H1 (cell line): Measurements from ENCODE around the gene ERLIN1. TPM values are rescaled to one million over a fixed set of nuclear protein-coding genes. Genes with fewer than 3 reads are reported as not detected.

ENCODE experiments used
- ATF2 ChIP-seq: IDR thresholded peaks from 2 replicates; pipeline ENCODE4 v1.6.1; 2012; ENCODE audit warnings: low read length, inconsistent platforms
- BACH1 ChIP-seq: IDR thresholded peaks from 2 replicates; pipeline ENCODE4 v1.6.1; 2012; ENCODE audit warnings: low read length, improper control_type of control experiment
- SRF ChIP-seq: IDR thresholded peaks from 2 replicates; pipeline ENCODE4 v1.6.1; 2011; ENCODE audit warnings: mild to moderate bottlenecking, low read depth, low read length, moderate library complexity
- TCF12 ChIP-seq: IDR thresholded peaks from 2 replicates; pipeline ENCODE4 v1.6.1; 2011; ENCODE audit warnings: low read depth, mild to moderate bottlenecking, low read length
- polyA plus RNA-seq, 7 experiments: library from polyadenylated mRNA; depleted of rRNA in 3 of 7; stranded (reverse) in 5 of 7; unstranded in 2 of 7; fragments of >200 nt in 5 of 7; fragments of 200-250 nt in 2 of 7; gene quantifications; 1 replicate in 5 of 7; 2 replicates in 1 of 7; 4 replicates in 1 of 7; pipeline versions ENCODE4 v1.2.1 to v1.2.3, GENCODE V29; 2011 to 2013; ENCODE audit warnings: missing spikeins in 2 of 7, mixed read lengths in 2 of 7
- total RNA-seq: library from RNA; stranded (reverse); fragmentation: NEBNext Ultra II Directional; extraction: Animal tissue kit (Norgen Biotek cat#: 25700); gene quantifications from 2 replicates; pipeline ENCODE4 v1.2.1, GENCODE V29; 2021

Gene ERLIN1
- total and polyA plus RNA-seq, 2 of the 8 experiments (the other 6 are each of a cell fraction or from before 2014, with no cell fraction given) = 16.5 to 32.0 TPM

DNA sequence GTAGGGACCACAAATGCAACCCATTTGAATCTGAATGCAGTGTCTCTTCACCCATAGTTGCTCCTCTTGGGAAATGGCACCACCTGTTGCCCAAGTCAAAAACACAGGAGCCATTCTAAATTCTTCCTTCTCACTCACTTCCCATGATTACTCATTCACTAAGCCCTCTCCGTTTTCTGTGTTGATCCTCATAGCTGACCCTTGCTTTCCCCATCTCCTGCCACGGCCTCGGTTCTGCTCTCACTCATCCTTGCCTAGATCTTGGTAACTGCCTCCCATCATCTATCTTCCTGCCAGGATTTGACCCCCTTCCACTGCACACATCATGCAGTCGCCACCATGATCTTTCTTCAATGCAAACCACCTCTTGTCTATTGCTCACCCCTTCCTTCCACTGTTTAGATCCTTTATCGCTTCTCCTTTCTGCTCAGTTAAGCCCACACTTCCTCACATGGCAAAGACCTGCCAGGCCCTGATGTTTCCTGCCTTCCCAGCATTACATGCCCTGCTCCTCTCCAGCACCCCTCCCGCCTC, 85.1 kb downstream of the ERLIN1 start (continued):
- TF ChIP-seq SRF = no peak
- no peak for TF ChIP-seq ATF2
- TF ChIP-seq BACH1 = no peak
- TF ChIP-seq TCF12 = no peak

Other genes starting within 250 kb of the ERLIN1 start
- 26.4 and 26.7 TPM in 2 replicates for gene DNMBP, start 176.1 kb downstream of the ERLIN1 start, total RNA-seq
- gene DNMBP, start 176.1 kb downstream of the ERLIN1 start, polyA plus RNA-seq (2011; rRNA removed) = 19.1 and 20.9 TPM in 2 replicates
- 0.15 TPM in 1 of 2 replicates, not detected in the other for gene CPN1, start 104.2 kb downstream of the ERLIN1 start, total RNA-seq
- 0.20 and 0.61 TPM in 2 replicates for gene CPN1, start 104.2 kb downstream of the ERLIN1 start, polyA plus RNA-seq (2011; rRNA removed)
- gene CHUK, start 43.6 kb upstream of the ERLIN1 start, total RNA-seq = 19.3 and 19.4 TPM in 2 replicates
- 3.0 and 5.9 TPM in 2 replicates for gene CHUK, start 43.6 kb upstream of the ERLIN1 start, polyA plus RNA-seq (2011; rRNA removed)
- 29.9 and 30.1 TPM in 2 replicates for gene CWF19L1, start 81.6 kb upstream of the ERLIN1 start, total RNA-seq
- gene CWF19L1, start 81.6 kb upstream of the ERLIN1 start, polyA plus RNA-seq (2011; rRNA removed) = 8.2 and 11.1 TPM in 2 replicates
- gene BLOC1S2, start 100.7 kb upstream of the ERLIN1 start, total RNA-seq = 46.5 and 50.6 TPM in 2 replicates
- gene BLOC1S2, start 100.7 kb upstream of the ERLIN1 start, polyA plus RNA-seq (2011; rRNA removed) = 13.4 and 25.1 TPM in 2 replicates
- 0.17 and 0.20 TPM in 2 replicates for gene PKD2L1, start 144.2 kb upstream of the ERLIN1 start, total RNA-seq
- 0.20 and 0.33 TPM in 2 replicates for gene PKD2L1, start 144.2 kb upstream of the ERLIN1 start, polyA plus RNA-seq (2011; rRNA removed)
- 604 and 621 TPM in 2 replicates for gene SCD, start 161.2 kb upstream of the ERLIN1 start, total RNA-seq
- 372 and 397 TPM in 2 replicates for gene SCD, start 161.2 kb upstream of the ERLIN1 start, polyA plus RNA-seq (2011; rRNA removed)